ENCODE data around the gene LRPPRC. TPM values are rescaled to one million over a fixed set of nuclear protein-coding genes. Genes with fewer than 3 reads are reported as not detected.

The LRPPRC gene
- polyA plus RNA-seq, 1 of the 3 experiments (the other 2 are of a cell fraction): 31.4 TPM

DNA sequence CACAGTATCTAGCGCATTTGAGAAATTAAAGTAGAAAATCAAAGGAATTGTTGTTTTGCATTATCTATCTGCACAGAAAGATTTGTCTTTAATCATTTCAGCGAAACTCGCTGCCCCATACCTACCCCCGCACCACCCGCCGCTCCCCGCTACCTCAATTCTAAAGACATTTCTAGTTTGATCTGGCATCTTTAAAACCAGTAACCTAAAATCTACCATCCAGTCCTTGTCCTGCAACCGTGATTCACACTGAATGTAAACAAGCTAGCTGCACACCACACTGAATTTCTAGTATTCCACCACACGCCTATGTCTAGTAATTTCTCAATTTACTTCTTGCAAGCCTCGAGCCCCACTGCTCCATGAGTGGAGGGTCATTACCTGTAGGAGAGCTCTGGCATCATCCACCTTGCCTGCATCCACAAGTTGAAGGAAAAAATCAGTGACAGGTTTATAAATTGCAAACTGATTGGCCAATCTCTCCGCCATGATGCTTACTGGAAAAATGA lies 96.9 kb downstream of the LRPPRC start (continued):
- TF ChIP-seq, protein P1, sequence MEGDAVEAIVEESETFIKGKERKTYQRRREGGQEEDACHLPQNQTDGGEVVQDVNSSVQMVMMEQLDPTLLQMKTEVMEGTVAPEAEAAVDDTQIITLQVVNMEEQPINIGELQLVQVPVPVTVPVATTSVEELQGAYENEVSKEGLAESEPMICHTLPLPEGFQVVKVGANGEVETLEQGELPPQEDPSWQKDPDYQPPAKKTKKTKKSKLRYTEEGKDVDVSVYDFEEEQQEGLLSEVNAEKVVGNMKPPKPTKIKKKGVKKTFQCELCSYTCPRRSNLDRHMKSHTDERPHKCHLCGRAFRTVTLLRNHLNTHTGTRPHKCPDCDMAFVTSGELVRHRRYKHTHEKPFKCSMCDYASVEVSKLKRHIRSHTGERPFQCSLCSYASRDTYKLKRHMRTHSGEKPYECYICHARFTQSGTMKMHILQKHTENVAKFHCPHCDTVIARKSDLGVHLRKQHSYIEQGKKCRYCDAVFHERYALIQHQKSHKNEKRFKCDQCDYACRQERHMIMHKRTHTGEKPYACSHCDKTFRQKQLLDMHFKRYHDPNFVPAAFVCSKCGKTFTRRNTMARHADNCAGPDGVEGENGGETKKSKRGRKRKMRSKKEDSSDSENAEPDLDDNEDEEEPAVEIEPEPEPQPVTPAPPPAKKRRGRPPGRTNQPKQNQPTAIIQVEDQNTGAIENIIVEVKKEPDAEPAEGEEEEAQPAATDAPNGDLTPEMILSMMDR (IDR thresholded peaks at IDR 0.05): no peak
- TF ChIP-seq CHD2 (IDR thresholded peaks at IDR 0.05; ENCODE audit: low read length, partially characterized antibody): no peak
- TF ChIP-seq, protein P2, sequence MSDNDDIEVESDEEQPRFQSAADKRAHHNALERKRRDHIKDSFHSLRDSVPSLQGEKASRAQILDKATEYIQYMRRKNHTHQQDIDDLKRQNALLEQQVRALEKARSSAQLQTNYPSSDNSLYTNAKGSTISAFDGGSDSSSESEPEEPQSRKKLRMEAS (IDR thresholded peaks at IDR 0.05; ENCODE audit: low read depth): no peak
- TF ChIP-seq TEAD4 (IDR thresholded peaks at IDR 0.05; ENCODE audit: borderline replicate concordance, insufficient read depth): no peak
- no peak for TF ChIP-seq FOSL2 (IDR thresholded peaks at IDR 0.05; ENCODE audit: borderline replicate concordance, low read depth)
- no peak for TF ChIP-seq ELF1 (IDR thresholded peaks at IDR 0.05)
- no peak for TF ChIP-seq NFIC (IDR thresholded peaks at IDR 0.05; ENCODE audit: borderline replicate concordance)

DNA sequence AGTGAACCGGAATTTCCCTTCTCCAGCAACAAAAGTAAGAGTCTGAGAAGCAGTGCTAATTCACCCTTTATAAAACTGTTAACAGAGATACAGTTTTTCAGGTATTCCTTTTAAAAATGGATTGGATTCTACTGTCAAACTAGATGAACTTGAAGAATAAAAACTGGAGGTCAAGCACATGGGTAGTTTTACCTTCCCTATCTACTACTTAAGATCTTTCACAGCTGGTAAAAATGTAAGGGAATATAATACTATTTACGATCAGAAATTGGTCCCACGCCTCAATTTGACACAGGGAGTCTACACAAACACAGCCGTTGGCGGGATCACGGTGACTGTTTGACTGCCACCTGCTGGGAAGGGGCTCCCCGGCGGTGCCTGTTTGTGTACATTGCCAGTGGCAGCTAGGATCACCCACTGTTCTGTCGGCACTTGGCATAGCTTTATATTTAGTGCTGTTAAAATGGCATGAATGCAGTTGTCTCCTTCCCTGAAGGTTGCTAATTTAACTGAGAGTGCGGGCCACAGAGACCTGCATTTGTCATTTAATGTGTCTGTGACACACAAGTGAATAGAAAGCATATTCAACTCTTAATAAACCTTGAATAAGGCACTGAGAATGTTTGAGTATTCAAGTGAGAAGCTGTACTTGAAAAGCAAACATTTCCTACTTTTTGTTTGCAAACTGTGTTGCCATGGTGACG lies 97.5 kb downstream of the LRPPRC start:
- Histone ChIP-seq H3K27ac (ENCODE audit: low read depth in 2 of 2, low read length in 1 of 2) (no peak overlapping the region), H3K4me1 (ENCODE audit: control insufficient read depth in 1 of 2, insufficient read depth in 2 of 2, low read depth in 1 of 2, low read length in 1 of 2) (no peaks in the 10 kb centered on the region), H3K36me3 (replicated peaks in 1 of 2; ENCODE audit: control insufficient read depth in 1 of 2, insufficient read depth in 2 of 2, low read length in 1 of 2) (peaks cover 79 to 95% of the 10 kb centered on the region in 2 experiments), H3K27me3 (ENCODE audit: insufficient read depth) (no peaks in the 10 kb centered on the region), H3K4me3 (ENCODE audit: low read depth in 2 of 2, low read length in 1 of 2) (no peak overlapping the region), H3K9ac (no peak overlapping the region), H3F3A (replicated peaks; ENCODE audit: insufficient read depth) (peaks cover 7% of the 10 kb centered on the region), H4K20me1 (ENCODE audit: insufficient read depth) (no peaks in the 10 kb centered on the region), H2AFZ (ENCODE audit: low read depth) (no peak overlapping the region), H3K4me2 (no peak overlapping the region), H3K79me2 (ENCODE audit: insufficient read depth) (no peaks in the 10 kb centered on the region), H3K9me3 (no peaks in the 10 kb centered on the region), H3K9me2 (no peaks in the 10 kb centered on the region; the same call in 1 of the 2 replicates)
- POLR2A ChIA-PET: no interaction called here
- WGBS (ENCODE audit: low lambda C conversion rate): 77% methylated on average over 7 of the region's 11 CpGs
- peak; percentile 39 for DNase-seq
- CTCF ChIA-PET: interaction anchor here (1.0 to 10.9 kb wide), 5 partner anchors 17 to 321 kb away, joined by 3 to 65 read pairs (median 5); no protein-coding TSS in a partner anchor
- no peak for TF ChIP-seq NFIC (IDR thresholded peaks at IDR 0.05; ENCODE audit: borderline replicate concordance)
- TF ChIP-seq, protein P1 (IDR thresholded peaks at IDR 0.05): peak; percentile 34

DNA sequence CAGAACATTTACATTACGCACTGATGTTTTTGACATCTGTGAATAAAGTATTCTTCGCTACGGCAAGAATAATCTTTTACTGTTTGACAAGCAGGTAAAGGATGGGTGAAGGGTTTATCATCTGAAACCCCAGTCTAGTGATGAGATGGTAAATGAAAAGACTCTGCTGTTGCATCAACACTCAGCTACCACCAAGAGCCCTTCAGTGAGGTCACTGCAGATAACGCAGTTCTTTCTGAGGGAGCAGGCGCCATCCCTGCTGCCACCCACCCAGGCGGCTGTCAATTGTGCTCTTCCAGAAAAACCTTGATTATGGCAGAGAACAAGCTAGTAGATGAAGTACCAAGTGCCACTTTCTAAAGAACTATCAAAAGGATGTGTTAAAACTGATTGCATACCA lies 98.3 kb downstream of the LRPPRC start:
- no peak overlapping the region for H3K27ac ChIP-seq (ENCODE audit: low read depth in 2 of 2, low read length in 1 of 2)
- H3K4me1 ChIP-seq (ENCODE audit: control insufficient read depth in 1 of 2, insufficient read depth in 2 of 2, low read depth in 1 of 2, low read length in 1 of 2): no peaks in the 10 kb centered on the region
- H3K9me3 ChIP-seq: no peaks in the 10 kb centered on the region
- H3K4me2 ChIP-seq: no peak overlapping the region
- ChIA-PET CTCF (interaction anchor here (1.0 to 2.0 kb wide), 4 partner anchors 20 to 321 kb away, joined by 3 to 10 read pairs (median 4); no protein-coding TSS in a partner anchor), POLR2A (no interaction called here)
- WGBS (ENCODE audit: low lambda C conversion rate): 98% methylated on average over 6 of the region's 6 CpGs
- H3K9ac ChIP-seq: no peak overlapping the region
- peaks cover 7% of the 10 kb centered on the region for H3F3A ChIP-seq (replicated peaks; ENCODE audit: insufficient read depth)
- H2AFZ ChIP-seq (ENCODE audit: low read depth): no peak overlapping the region
- H3K4me3 ChIP-seq (ENCODE audit: low read depth in 2 of 2, low read length in 1 of 2): no peak overlapping the region
- no peaks in the 10 kb centered on the region for H3K79me2 ChIP-seq (ENCODE audit: insufficient read depth)
- no peaks in the 10 kb centered on the region; the same call in 1 of the 2 replicates for H3K9me2 ChIP-seq
- DNase-seq: no peak
- no peaks in the 10 kb centered on the region for H4K20me1 ChIP-seq (ENCODE audit: insufficient read depth)
- no peaks in the 10 kb centered on the region for H3K27me3 ChIP-seq (ENCODE audit: insufficient read depth)
- H3K36me3 ChIP-seq (replicated peaks in 1 of 2; ENCODE audit: control insufficient read depth in 1 of 2, insufficient read depth in 2 of 2, low read length in 1 of 2): peaks cover 80 to 95% of the 10 kb centered on the region in 2 experiments
- no peak for TF ChIP-seq TEAD4 (IDR thresholded peaks at IDR 0.05; ENCODE audit: borderline replicate concordance, insufficient read depth)
- TF ChIP-seq JUND (IDR thresholded peaks at IDR 0.05): no peak
- TF ChIP-seq, protein P3, sequence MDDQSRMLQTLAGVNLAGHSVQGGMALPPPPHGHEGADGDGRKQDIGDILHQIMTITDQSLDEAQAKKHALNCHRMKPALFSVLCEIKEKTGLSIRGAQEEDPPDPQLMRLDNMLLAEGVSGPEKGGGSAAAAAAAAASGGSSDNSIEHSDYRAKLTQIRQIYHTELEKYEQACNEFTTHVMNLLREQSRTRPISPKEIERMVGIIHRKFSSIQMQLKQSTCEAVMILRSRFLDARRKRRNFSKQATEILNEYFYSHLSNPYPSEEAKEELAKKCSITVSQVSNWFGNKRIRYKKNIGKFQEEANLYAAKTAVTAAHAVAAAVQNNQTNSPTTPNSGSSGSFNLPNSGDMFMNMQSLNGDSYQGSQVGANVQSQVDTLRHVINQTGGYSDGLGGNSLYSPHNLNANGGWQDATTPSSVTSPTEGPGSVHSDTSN (IDR thresholded peaks at IDR 0.05): no peak
- TF ChIP-seq, protein P4, sequence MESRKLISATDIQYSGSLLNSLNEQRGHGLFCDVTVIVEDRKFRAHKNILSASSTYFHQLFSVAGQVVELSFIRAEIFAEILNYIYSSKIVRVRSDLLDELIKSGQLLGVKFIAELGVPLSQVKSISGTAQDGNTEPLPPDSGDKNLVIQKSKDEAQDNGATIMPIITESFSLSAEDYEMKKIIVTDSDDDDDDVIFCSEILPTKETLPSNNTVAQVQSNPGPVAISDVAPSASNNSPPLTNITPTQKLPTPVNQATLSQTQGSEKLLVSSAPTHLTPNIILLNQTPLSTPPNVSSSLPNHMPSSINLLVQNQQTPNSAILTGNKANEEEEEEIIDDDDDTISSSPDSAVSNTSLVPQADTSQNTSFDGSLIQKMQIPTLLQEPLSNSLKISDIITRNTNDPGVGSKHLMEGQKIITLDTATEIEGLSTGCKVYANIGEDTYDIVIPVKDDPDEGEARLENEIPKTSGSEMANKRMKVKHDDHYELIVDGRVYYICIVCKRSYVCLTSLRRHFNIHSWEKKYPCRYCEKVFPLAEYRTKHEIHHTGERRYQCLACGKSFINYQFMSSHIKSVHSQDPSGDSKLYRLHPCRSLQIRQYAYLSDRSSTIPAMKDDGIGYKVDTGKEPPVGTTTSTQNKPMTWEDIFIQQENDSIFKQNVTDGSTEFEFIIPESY (IDR thresholded peaks at IDR 0.05; ENCODE audit: borderline replicate concordance, low read depth): no peak
- no peak for TF ChIP-seq GATA2 (CRISPR knock-in tag; IDR thresholded peaks at IDR 0.05)
- TF ChIP-seq, protein P5, sequence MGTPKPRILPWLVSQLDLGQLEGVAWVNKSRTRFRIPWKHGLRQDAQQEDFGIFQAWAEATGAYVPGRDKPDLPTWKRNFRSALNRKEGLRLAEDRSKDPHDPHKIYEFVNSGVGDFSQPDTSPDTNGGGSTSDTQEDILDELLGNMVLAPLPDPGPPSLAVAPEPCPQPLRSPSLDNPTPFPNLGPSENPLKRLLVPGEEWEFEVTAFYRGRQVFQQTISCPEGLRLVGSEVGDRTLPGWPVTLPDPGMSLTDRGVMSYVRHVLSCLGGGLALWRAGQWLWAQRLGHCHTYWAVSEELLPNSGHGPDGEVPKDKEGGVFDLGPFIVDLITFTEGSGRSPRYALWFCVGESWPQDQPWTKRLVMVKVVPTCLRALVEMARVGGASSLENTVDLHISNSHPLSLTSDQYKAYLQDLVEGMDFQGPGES (IDR thresholded peaks at IDR 0.05; ENCODE audit: low read depth, low read length): no peak
- no peak for TF ChIP-seq SIN3A (IDR thresholded peaks at IDR 0.05; ENCODE audit: borderline replicate concordance, low read depth, low read length)
- TF ChIP-seq POLR2AphosphoS5 (IDR thresholded peaks at IDR 0.05; ENCODE audit: low read depth, low read length): no peak
- TF ChIP-seq SMC3 (IDR thresholded peaks at IDR 0.05; ENCODE audit: low read depth, low read length): no peak

Measured in SK-N-SH (cell line).